A549 (cell line): Measurements from ENCODE around the gene GNAS-AS1.

Experiments used
- EP300 ChIP-seq, 2 experiments: fragments of >200 bp; sonication (Bioruptor Twin); formaldehyde crosslinking; IDR thresholded peaks; 2 replicates in 1 of 2; 3 replicates in 1 of 2; pipeline ENCODE4 v1.6.1; 2016 to 2017
- JUNB ChIP-seq: fragments of >200 bp; sonication (Bioruptor Twin); formaldehyde crosslinking; IDR thresholded peaks from 2 replicates; pipeline ENCODE4 v1.6.1; 2016
- KDM5A ChIP-seq: fragments of 200-600 bp; sonication (generic); IDR thresholded peaks from 2 replicates; pipeline ENCODE4 v1.6.1; 2016; ENCODE audit warnings: antibody characterized with exemption, mild to moderate bottlenecking
- MAX ChIP-seq: IDR thresholded peaks from 2 replicates; pipeline ENCODE4 v1.6.1; 2012
- MYC ChIP-seq: IDR thresholded peaks from 2 replicates; pipeline ENCODE4 v1.6.1; 2012; ENCODE audit warnings: mild to moderate bottlenecking, inconsistent platforms, low read length, improper control_type of control experiment, borderline replicate concordance
- NFE2L2 ChIP-seq: fragments of 150-350 bp; conservative IDR thresholded peaks from 2 replicates; pipeline ENCODE4 v1.6.1; 2014; ENCODE audit warnings: low read length
- POLR2A ChIP-seq: IDR thresholded peaks from 2 replicates; pipeline ENCODE4 v1.6.1; 2012; ENCODE audit warnings: mild to moderate bottlenecking, low read length
- RAD21 ChIP-seq, 2 experiments: fragments of >200 bp in 1 of 2; sonication (Bioruptor Twin) in 1 of 2; formaldehyde crosslinking in 1 of 2; IDR thresholded peaks in 1 of 2; conservative IDR thresholded peaks in 1 of 2; 2 replicates in 1 of 2; 3 replicates in 1 of 2; pipeline ENCODE4 v1.6.1; 2012 to 2018; ENCODE audit warnings: inconsistent platforms in 1 of 2
- RARB ChIP-seq: fragments of 250-450 bp; sonication (Bioruptor Pico); IDR thresholded peaks from 2 replicates; pipeline ENCODE4 v1.8.0; 2021; ENCODE audit warnings: mild to moderate bottlenecking, moderate library complexity
- RFX5 ChIP-seq: fragments of 450-650 bp; IDR thresholded peaks from 2 replicates; pipeline ENCODE4 v1.7.1; 2014; ENCODE audit warnings: antibody characterized with exemption, mild to moderate bottlenecking, moderate library complexity
- SMC3 ChIP-seq: fragments of >200 bp; sonication (Bioruptor Twin); formaldehyde crosslinking; IDR thresholded peaks from 3 replicates; pipeline ENCODE4 v1.6.1; 2018; ENCODE audit warnings: inconsistent platforms
- USF2 ChIP-seq: fragments of 450-650 bp; IDR thresholded peaks from 2 replicates; pipeline ENCODE4 v1.6.1; 2014; ENCODE audit warnings: antibody characterized with exemption
- TF ChIP-seq, protein P1 (sequence below): fragments of >200 bp; sonication (Bioruptor Twin); formaldehyde crosslinking; IDR thresholded peaks from 3 replicates; pipeline ENCODE4 v1.5.1; 2016

DNA sequence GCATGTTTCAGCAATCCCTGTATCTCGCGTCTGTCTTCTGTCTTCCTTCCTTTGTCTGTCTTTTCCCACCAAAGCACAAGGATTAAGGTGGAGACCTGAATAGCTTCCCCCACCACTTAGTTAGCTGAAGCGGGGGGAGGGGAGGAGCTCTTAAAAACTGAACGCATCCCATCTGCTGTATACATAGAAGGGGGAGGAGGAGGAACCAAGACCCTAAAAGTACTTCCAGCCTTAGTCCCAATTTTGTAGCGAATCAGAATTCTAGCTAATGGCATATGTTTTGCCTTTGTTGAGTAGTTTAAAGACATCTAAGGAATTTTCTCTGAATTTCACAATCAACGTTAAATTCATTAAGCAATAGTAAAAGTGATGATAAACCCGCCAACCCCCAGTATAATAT, 49.7 kb upstream of the GNAS-AS1 start:
- TF ChIP-seq, protein P1, sequence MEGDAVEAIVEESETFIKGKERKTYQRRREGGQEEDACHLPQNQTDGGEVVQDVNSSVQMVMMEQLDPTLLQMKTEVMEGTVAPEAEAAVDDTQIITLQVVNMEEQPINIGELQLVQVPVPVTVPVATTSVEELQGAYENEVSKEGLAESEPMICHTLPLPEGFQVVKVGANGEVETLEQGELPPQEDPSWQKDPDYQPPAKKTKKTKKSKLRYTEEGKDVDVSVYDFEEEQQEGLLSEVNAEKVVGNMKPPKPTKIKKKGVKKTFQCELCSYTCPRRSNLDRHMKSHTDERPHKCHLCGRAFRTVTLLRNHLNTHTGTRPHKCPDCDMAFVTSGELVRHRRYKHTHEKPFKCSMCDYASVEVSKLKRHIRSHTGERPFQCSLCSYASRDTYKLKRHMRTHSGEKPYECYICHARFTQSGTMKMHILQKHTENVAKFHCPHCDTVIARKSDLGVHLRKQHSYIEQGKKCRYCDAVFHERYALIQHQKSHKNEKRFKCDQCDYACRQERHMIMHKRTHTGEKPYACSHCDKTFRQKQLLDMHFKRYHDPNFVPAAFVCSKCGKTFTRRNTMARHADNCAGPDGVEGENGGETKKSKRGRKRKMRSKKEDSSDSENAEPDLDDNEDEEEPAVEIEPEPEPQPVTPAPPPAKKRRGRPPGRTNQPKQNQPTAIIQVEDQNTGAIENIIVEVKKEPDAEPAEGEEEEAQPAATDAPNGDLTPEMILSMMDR, result no peak
- no peak for TF ChIP-seq JUNB
- no peak for TF ChIP-seq EP300 (IDR thresholded peaks at IDR 0.05)
- TF ChIP-seq USF2, result no peak
- TF ChIP-seq RAD21 (conservative IDR thresholded peaks at IDR 0.05 in 1 of 2, IDR thresholded peaks at IDR 0.05 in 1 of 2), result no peak
- no peak for TF ChIP-seq SMC3
- TF ChIP-seq POLR2A, result no peak
- TF ChIP-seq MYC, result no peak
- no peak for TF ChIP-seq NFE2L2
- no peak for TF ChIP-seq RFX5
- TF ChIP-seq RARB, result no peak
- no peak for TF ChIP-seq MAX
- TF ChIP-seq KDM5A, result no peak
